ENCODE data around the gene ACTN4.
A peak's percentile ranks its signal among the peaks of the same experiment; 100 is the strongest.

Gene ACTN4

DNA sequence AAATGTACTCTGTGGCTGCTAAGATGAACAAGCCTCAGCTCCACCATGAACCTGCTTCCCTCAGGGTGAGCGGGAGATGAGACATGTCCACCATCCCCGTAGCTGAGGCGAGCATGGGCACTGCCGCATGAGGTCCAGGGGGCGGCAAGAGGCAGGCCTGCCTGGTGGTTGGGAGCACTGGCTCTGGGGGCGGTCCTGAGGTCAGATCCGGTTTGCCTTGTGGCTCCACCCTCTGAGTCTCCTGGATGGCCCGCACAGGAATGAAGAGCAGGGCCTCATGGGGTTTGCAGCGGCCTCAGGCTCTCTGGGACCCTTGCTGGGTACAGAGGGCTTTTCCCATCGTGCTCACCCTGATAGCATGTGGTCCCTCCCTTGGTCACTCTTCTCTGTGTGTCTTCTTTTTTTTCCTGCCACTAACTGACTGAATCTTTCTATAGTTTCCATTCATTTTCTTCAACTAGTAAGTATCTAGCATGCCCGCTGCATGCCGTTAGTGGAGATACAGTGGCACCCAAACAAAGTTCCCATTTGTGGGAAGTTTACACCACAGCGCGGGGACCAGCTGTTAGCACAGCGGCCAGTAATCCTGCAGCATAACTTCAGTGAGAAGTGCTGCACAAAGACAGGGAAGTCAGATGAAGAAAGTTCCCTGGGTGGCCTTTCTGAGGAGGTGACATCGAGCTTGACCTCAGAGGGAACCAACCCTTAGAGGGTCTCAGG lies 59.5 kb downstream of the ACTN4 start:
- Histone ChIP-seq H4K20me1 (peaks cover 0 to 99% (median 36%) of the 10 kb centered on the region in 11 experiments; a peak in 17 of 22 replicates), H3K9ac (peak overlapping the region in 7 of 11 experiments; percentile 3 to 40 (median 13); a peak in 7 of 22 replicates), H3K27me3 (no peaks in the 10 kb centered on the region), H3K36me3 (peaks cover 98 to 100% (median 100%) of the 10 kb centered on the region in 11 experiments), H3K4me2 (no peak overlapping the region; a peak in 1 of 22 replicates), H3K9me3 (replicated peaks in 1 of 11) (no peaks in the 10 kb centered on the region), H3K4me3 (no peak overlapping the region), H3K27ac (no peak overlapping the region), H3K4me1 (peaks cover 0 to 20% (median 9%) of the 10 kb centered on the region in 10 experiments; a peak in 15 of 20 replicates)
- TF ChIP-seq Cebpa-rat (IDR thresholded peaks at IDR 0.05), result no peak

DNA sequence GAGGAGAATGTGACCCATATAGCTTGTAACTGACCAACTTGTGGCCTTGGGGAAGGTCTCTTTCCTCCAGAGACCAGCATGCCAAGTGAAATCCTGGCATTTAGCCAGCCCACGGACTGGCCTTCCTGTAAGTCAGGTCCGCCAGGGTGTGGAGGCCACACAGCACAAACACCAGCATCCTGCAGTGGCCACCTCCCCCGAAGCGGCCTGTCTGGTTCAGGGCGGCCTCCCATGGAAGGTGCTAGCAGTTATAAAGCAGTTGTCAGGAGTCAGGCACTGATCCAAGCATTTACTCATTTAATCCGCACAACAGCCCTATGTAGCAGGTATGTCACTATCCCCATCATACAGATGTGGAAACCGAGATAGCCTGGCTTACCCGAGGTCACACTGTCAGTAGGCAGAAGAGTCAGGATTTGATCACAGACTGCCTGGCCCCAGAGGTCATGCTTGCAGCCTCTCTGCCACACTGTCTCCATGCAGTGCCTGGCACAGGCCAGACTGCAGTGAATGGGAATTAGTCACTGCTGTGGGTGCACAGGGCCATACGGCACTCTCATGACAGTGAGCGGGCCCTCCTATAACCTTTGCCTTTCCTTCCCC lies 60.2 kb downstream of the ACTN4 start:
- H3K9me3 ChIP-seq (replicated peaks in 1 of 11), result no peaks in the 10 kb centered on the region
- no peak for TF ChIP-seq Cebpa-rat (IDR thresholded peaks at IDR 0.05)
- H3K4me1 ChIP-seq, result peaks cover 0 to 13% (median 3%) of the 10 kb centered on the region in 10 experiments; a peak in 12 of 20 replicates
- peaks cover 0 to 99% (median 32%) of the 10 kb centered on the region in 11 experiments; a peak in 17 of 22 replicates for H4K20me1 ChIP-seq
- no peak overlapping the region for H3K27ac ChIP-seq
- peak overlapping the region in 4 of 11 experiments; percentile 10 to 41 (median 14); a peak in 4 of 22 replicates for H3K9ac ChIP-seq
- H3K36me3 ChIP-seq, result peaks cover 98 to 100% (median 100%) of the 10 kb centered on the region in 11 experiments
- no peak overlapping the region for H3K4me3 ChIP-seq
- H3K27me3 ChIP-seq, result no peaks in the 10 kb centered on the region
- H3K4me2 ChIP-seq, result no peak overlapping the region

DNA sequence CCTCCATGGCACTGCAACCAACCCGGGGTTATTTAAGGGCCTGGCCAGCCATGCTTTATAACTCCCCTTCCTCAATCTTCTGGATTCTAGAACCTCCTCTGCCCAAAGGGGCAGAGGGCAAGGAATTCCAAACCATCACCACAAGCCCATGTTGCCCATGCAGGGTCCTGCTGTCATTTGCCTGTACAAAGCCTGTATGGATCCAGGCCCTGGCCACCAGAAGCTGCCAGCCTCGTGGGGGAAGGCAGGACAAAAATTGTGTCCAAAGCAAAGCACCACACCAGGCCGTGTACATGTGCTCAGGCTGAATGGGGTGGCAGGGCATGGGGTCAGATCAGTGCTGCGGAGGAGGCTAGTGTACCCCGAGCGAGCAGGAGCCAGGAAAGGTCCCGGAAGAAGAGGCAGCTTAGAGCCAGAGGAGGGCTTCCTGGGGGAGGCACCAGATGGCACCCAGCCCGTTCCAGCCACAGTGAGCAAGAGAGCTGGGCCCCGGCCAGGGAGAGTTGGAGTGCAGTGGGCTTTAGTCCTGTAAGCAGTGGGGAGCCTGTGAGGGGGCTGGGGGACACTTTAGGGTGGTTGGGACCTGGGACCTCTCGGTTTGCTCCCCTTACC lies 61.1 kb downstream of the ACTN4 start:
- no peak overlapping the region for H3K4me2 ChIP-seq
- peaks cover 0 to 13% (median 0%) of the 10 kb centered on the region in 10 experiments; a peak in 1 of 20 replicates for H3K4me1 ChIP-seq
- H4K20me1 ChIP-seq, result peaks cover 0 to 100% (median 27%) of the 10 kb centered on the region in 11 experiments; a peak in 14 of 22 replicates
- no peak overlapping the region; a peak in 1 of 22 replicates for H3K27ac ChIP-seq
- peaks cover 99 to 100% (median 100%) of the 10 kb centered on the region in 11 experiments for H3K36me3 ChIP-seq
- no peak overlapping the region for H3K4me3 ChIP-seq
- peak overlapping the region in 1 of 11 experiments; percentile 23; a peak in 2 of 22 replicates for H3K9ac ChIP-seq
- H3K9me3 ChIP-seq (replicated peaks in 1 of 11), result no peaks in the 10 kb centered on the region
- H3K27me3 ChIP-seq, result no peaks in the 10 kb centered on the region
- TF ChIP-seq Cebpa-rat (IDR thresholded peaks at IDR 0.05), result no peak

DNA sequence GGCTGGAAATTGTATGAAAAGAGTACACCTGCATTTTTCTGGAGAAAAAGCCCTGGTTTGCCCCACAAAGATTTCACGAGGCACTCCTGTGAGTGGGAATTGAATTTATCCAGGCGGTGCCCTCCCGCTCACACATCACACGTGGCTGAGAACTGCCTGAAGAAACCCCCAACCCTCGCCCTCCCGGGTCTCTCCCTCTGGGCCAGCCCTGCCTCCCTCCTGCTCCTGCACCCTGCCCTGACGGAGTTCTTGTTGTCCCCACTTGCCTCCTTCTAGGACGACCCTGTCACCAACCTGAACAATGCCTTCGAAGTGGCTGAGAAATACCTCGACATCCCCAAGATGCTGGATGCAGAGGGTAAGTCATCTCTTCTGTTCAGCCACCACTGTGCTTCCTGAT lies 61.7 kb downstream of the ACTN4 start:
- peaks cover 0 to 13% (median 0%) of the 10 kb centered on the region in 10 experiments; a peak in 1 of 20 replicates for H3K4me1 ChIP-seq
- H3K4me2 ChIP-seq, result no peak overlapping the region
- no peak overlapping the region for H3K4me3 ChIP-seq
- no peaks in the 10 kb centered on the region for H3K27me3 ChIP-seq
- H3K27ac ChIP-seq, result no peak overlapping the region
- no peak overlapping the region for H3K9ac ChIP-seq
- H4K20me1 ChIP-seq, result peaks cover 0 to 100% (median 21%) of the 10 kb centered on the region in 11 experiments; a peak in 14 of 22 replicates
- TF ChIP-seq Cebpa-rat (IDR thresholded peaks at IDR 0.05), result no peak
- peaks cover 98 to 100% (median 100%) of the 10 kb centered on the region in 11 experiments for H3K36me3 ChIP-seq
- no peaks in the 10 kb centered on the region for H3K9me3 ChIP-seq (replicated peaks in 1 of 11)

DNA sequence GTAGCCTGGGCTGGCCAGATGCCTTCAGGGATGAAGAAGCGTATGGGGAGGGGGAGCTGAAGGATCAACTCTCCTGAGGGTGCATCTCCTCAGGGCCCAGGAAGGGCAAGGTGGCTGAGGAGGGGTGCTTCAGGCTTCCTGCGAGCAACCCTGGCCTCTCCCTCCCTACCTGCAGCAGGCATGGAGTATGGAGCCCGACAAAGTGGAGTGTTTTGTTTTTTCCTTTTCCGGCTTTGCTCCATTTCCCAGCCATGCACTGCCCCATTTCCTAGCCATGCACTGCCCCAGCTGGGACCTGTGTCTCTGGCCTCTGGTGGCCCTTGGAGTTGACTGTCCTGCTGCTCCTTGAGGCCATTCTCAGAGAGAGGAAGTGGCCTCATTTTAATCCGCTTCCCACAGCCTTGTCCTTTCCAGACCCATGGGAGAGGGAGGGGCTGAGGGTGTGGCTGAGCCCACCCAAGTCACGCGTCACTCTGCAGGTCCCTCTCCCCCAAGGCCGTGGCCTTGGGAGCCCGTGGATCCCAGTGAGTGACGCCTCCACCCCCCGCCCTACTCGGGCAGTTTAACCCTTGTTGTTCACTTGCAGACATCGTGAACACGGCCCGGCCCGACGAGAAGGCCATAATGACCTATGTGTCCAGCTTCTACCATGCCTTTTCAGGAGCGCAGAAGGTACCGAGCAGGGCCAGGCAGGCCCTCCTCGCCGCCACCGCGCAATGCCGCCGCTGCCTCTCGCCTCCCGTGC lies 62.4 kb downstream of the ACTN4 start:
- H4K20me1 ChIP-seq, result peaks cover 0 to 100% (median 16%) of the 10 kb centered on the region in 11 experiments; a peak in 14 of 22 replicates
- H3K4me1 ChIP-seq, result peaks cover 0 to 13% (median 0%) of the 10 kb centered on the region in 10 experiments; a peak in 1 of 20 replicates
- no peaks in the 10 kb centered on the region for H3K27me3 ChIP-seq
- TF ChIP-seq Cebpa-rat (IDR thresholded peaks at IDR 0.05), result no peak
- peaks cover 98 to 100% (median 100%) of the 10 kb centered on the region in 11 experiments for H3K36me3 ChIP-seq
- no peak overlapping the region for H3K4me2 ChIP-seq
- H3K9ac ChIP-seq, result no peak overlapping the region
- H3K4me3 ChIP-seq, result no peak overlapping the region
- H3K9me3 ChIP-seq (replicated peaks in 1 of 11), result no peaks in the 10 kb centered on the region
- H3K27ac ChIP-seq, result no peak overlapping the region

DNA sequence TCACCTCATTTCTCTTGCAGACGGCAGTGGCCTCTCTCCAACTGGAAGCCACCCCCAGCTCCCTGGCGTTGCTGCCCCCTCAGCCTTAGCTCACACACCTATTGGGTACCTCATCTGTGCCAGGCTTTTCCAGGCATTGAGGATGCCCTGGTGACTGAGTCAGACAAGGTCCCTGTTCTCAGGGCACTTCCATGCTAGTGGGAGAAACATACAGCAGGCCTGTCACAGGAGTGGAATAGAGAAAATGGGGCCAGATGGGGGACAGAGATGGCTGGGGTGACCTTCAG lies 62.9 kb downstream of the ACTN4 start:
- no peaks in the 10 kb centered on the region for H3K9me3 ChIP-seq (replicated peaks in 1 of 11)
- H3K4me3 ChIP-seq, result no peak overlapping the region
- no peak overlapping the region for H3K27ac ChIP-seq
- H3K4me2 ChIP-seq, result no peak overlapping the region
- no peaks in the 10 kb centered on the region for H3K27me3 ChIP-seq
- no peak for TF ChIP-seq Cebpa-rat (IDR thresholded peaks at IDR 0.05)
- peaks cover 98 to 100% (median 100%) of the 10 kb centered on the region in 11 experiments for H3K36me3 ChIP-seq
- peaks cover 0 to 13% (median 0%) of the 10 kb centered on the region in 10 experiments; a peak in 1 of 20 replicates for H3K4me1 ChIP-seq
- H3K9ac ChIP-seq, result no peak overlapping the region
- H4K20me1 ChIP-seq, result peaks cover 0 to 97% (median 13%) of the 10 kb centered on the region in 11 experiments; a peak in 14 of 22 replicates

DNA sequence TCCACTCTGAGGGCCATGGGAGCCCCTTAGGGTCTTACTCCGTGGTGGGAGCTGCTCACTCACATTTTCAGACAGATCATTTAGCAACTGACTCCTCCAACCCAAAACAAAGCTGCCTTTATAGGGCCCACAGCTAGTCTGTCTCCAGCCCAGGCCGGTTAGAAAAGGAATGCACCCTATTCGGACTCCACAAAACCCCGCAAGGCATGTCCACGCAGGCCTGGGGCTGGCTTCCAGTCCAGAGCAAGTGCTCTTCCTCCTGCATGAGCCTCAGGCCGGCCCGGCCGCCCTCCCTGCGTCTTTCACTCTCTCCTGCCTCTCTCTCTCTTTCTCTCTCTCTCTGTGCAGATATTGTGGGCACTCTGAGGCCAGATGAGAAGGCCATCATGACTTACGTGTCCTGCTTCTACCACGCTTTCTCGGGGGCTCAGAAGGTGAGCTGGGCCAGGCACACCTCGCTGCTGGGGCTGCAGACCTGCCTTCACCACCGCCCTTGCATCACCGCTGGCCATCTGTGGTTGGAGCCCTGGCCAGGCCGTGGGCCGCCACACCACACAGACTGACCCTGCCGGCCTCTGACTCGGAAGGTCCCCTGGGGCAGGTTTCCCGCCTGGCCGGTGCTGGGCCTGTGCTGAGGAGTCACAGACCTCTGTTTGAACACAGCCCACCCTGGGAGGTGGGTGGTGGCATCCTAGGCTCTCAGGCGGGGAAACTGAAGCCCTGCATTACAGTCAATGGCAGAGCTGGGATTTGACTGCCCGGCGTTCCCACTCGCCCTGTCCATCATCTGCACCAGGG lies 63.7 kb downstream of the ACTN4 start:
- Histone ChIP-seq H4K20me1 (peaks cover 0 to 90% (median 13%) of the 10 kb centered on the region in 11 experiments; a peak in 14 of 22 replicates), H3K27ac (no peak overlapping the region), H3K27me3 (no peaks in the 10 kb centered on the region), H3K4me2 (no peak overlapping the region), H3K4me3 (no peak overlapping the region), H3K36me3 (peaks cover 98 to 100% (median 100%) of the 10 kb centered on the region in 11 experiments), H3K4me1 (peaks cover 0 to 13% (median 0%) of the 10 kb centered on the region in 10 experiments; a peak in 1 of 20 replicates), H3K9ac (no peak overlapping the region), H3K9me3 (replicated peaks in 1 of 11) (no peaks in the 10 kb centered on the region)
- no peak for TF ChIP-seq Cebpa-rat (IDR thresholded peaks at IDR 0.05)

DNA sequence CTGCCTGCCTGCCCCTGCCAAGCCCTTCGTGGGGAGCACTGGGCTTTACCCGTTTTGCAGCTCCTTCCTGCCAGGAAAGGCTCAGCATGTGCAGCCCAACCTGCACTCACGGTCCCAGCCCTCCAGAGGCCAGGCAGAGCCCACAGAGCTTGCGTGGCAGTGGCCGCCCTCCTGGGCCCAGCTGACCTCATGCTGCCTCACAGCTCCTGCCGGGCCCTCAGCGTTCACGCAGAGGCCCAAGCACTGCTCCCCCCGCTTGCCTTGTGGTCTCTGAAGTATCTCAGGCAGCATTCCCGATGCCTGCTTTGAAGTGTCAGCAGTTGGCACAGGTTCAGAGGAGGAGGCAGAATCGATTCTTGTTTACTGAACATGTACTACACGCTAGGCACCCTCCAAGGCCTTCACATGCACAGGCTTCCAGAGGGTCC lies 64.3 kb downstream of the ACTN4 start:
- Histone ChIP-seq H3K9me3 (replicated peaks in 1 of 11) (no peaks in the 10 kb centered on the region), H3K4me2 (no peak overlapping the region), H3K27ac (no peak overlapping the region), H3K9ac (no peak overlapping the region), H3K27me3 (no peaks in the 10 kb centered on the region), H4K20me1 (peaks cover 0 to 90% (median 13%) of the 10 kb centered on the region in 11 experiments; a peak in 14 of 22 replicates), H3K4me3 (no peak overlapping the region), H3K36me3 (peaks cover 98 to 100% (median 100%) of the 10 kb centered on the region in 11 experiments), H3K4me1 (peaks cover 0 to 9% (median 0%) of the 10 kb centered on the region in 10 experiments; a peak in 1 of 20 replicates)
- no peak for TF ChIP-seq Cebpa-rat (IDR thresholded peaks at IDR 0.05)

All from BLaER1 treated with 17β-estradiol and CSF1 and Interleukin-3, amounts not matched to agents 10 nM and 100 nM (cell line).